IPS-20b (cell line): ENCODE measurements around the gene RMI2.

ENCODE experiments used
- H3K27ac ChIP-seq: one replicate; pipeline ENCODE4 v1.5.1; 2013; ENCODE audit warnings: low read length
- H3K27me3 ChIP-seq: 2 replicates; pipeline ENCODE4 v1.6.1; 2013; ENCODE audit warnings: mild to moderate bottlenecking, low read length, inconsistent platforms; ENCODE audit not compliant: insufficient read depth
- H3K36me3 ChIP-seq: 2 replicates; pipeline ENCODE4 v1.6.1; 2013; ENCODE audit warnings: low read depth, mild to moderate bottlenecking, inconsistent platforms, low read length, moderate library complexity; ENCODE audit not compliant: insufficient read depth
- H3K4me1 ChIP-seq: 2 replicates; pipeline ENCODE4 v1.6.1; 2013; ENCODE audit warnings: mild to moderate bottlenecking, control low read depth, inconsistent platforms, low read length, moderate library complexity; ENCODE audit not compliant: insufficient read depth
- H3K4me3 ChIP-seq: 2 replicates; pipeline ENCODE4 v1.5.1; 2013; ENCODE audit warnings: mild to moderate bottlenecking, low read length, inconsistent platforms
- H3K9ac ChIP-seq: 2 replicates; pipeline ENCODE4 v1.6.1; 2013; ENCODE audit warnings: low read depth, mild to moderate bottlenecking, inconsistent platforms, low read length, moderate library complexity
- H3K9me3 ChIP-seq: 2 replicates; pipeline ENCODE4 v1.6.1; 2013; ENCODE audit warnings: mild to moderate bottlenecking, low read depth, low read length, inconsistent platforms; ENCODE audit not compliant: insufficient read depth

Gene RMI2

DNA sequence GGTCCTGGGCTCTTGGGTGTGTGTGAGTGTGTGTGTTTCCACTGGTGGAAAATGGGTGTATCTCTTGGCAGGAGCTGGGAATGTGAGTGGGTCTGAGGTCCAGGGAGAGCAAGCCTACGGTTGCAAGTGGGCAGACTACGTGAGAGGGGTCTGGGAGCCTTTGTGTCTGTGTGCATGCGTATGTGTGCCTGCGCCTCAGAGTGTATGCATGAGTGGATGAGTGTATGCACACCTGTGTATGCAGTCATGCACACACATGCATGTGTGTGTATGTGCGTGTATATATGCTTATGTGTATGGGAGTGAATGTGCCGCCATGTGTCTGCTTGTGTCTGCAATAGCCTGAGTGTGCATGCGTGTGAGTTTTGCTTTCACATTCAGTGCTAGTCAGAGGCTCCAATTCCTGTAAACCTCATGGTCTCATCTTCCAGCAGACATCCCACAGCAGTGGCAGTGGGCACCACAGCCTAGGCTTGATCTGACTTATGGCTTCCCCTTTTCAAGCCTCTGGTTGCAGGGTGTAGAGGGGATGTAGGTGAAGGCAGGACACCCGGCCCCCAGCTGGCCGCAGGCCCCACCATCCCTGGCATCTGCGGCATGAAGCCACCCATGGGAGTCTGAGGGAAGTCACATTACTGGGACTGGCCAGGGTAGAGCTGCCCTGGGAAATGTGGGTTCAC, 19.7 kb upstream of the RMI2 start:
- no peaks in the 10 kb centered on the region for H3K36me3 ChIP-seq
- H3K27me3 ChIP-seq: no peaks in the 10 kb centered on the region
- H3K9ac ChIP-seq: no peak overlapping the region
- no peak overlapping the region for H3K4me3 ChIP-seq
- peaks cover 23% of the 10 kb centered on the region; the same call in 1 of the 2 replicates for H3K4me1 ChIP-seq
- H3K9me3 ChIP-seq: no peaks in the 10 kb centered on the region
- no peak overlapping the region for H3K27ac ChIP-seq

DNA sequence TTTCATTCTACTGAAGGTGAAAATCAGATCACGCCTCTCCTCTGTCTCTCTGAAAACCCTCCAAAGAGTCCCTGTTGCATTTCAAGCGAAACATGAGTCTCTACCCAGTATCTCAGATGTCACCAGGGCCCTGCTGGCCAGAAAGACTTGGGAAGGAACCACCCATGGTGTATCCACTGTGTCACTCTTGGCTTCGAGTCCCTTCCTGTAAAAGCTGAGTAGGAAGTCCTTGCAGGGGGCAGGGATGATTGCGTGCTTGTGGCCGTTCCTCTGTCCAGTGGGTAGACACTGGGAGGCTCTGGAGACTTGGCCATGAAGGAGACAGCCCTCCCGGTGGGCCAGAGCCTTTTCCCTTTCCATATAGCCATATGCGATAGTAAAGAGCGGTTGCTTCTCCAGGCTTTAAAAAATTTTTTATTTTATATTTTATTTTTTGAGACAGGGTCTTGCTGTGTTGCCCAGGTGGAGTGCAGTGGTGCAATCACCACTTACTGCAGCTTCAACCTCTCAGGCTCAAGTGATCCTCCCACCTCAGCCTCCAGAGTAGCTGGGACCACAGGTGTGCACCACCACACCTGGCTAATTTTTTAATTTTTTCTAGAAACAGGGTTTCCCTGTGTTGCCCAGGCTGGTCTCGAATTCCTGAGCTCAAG, 19.0 kb upstream of the RMI2 start:
- no peaks in the 10 kb centered on the region for H3K36me3 ChIP-seq
- H3K4me3 ChIP-seq: no peak overlapping the region
- H3K4me1 ChIP-seq: peaks cover 23% of the 10 kb centered on the region; the same call in 1 of the 2 replicates
- H3K27ac ChIP-seq: no peak overlapping the region
- H3K9me3 ChIP-seq: no peaks in the 10 kb centered on the region
- no peak overlapping the region for H3K9ac ChIP-seq
- no peaks in the 10 kb centered on the region for H3K27me3 ChIP-seq

DNA sequence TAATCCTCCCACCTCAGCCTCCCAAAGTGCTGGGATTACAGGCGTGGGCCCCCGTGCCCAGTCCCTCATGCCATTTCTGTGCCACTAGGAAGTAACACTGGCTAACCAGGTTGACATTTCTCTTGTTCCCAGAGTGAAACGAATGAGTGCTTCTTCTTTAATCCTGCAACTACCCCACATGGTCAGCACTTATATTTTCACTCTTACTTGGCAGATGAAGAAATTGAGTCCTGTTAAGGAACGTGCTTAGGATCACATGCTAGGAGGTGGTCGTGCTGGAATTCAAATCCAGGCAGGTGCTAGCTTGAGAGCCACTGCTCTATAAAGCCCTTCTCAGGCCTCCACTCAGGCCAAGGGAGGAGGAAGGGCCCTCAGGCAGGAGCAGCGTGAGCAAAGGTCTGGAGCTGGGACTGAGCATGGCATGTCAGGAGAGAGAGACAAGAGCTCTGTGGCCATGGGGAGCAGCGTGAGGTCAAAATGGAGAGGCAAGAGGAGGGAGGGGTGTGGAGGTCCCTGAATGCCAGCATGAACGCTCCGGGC, 18.5 kb upstream of the RMI2 start:
- Histone ChIP-seq H3K9me3 (no peaks in the 10 kb centered on the region), H3K9ac (peak overlapping the region; percentile 6; the same call in 1 of the 2 replicates), H3K27me3 (no peaks in the 10 kb centered on the region), H3K36me3 (no peaks in the 10 kb centered on the region), H3K4me1 (peaks cover 23% of the 10 kb centered on the region; the same call in 1 of the 2 replicates), H3K27ac (no peak overlapping the region), H3K4me3 (no peak overlapping the region)

DNA sequence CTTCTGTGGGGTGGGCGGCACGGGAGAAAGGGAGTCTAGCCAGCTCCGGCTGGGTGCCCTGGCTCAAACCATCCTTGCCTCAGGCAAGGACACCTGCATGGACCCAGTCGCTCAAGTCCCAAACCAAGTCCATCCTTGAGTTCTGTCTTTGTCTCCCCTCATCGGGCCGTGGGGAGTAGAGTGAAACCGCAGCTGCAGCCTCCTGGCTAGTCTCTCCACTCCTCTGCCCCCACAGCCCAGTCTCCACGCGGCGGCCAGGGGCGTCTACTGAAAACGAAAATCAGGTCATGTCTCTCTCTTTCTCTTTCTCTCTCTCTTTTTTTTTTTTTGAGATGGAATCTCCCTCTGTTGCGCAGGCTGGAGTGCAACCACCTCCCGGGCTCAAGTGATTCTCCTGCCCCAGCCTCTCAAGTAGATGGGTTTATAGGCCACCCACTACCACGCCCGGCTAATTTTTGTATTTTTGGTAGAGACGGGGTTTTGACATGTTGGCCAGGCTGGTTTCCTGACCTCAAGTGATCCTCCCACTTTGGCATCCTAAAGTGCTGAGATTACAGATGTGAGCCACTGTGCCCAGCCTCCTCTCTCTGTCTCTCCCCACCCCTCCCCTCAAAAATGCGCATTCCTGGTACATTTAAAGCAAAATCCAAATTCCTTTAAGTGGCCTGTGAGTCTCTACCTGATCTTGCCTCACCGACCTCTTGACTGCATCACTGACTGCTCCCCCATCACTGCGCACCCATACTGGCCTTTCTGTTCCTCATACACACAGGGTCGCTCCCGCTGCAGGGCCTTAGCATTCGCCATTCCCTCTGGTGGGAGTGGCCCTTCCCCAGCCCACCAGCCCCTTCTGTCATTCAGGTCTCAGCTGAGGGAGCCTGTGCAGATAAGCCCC, 17.7 kb upstream of the RMI2 start:
- H3K27ac ChIP-seq: peak overlapping the region; percentile 88
- H3K27me3 ChIP-seq: no peaks in the 10 kb centered on the region
- no peaks in the 10 kb centered on the region for H3K36me3 ChIP-seq
- H3K4me1 ChIP-seq: peaks cover 23% of the 10 kb centered on the region; the same call in 1 of the 2 replicates
- H3K4me3 ChIP-seq: peak overlapping the region; percentile 51; the same call in 1 of the 2 replicates
- peak overlapping the region; percentile 84; the same call in 1 of the 2 replicates for H3K9ac ChIP-seq
- H3K9me3 ChIP-seq: no peaks in the 10 kb centered on the region

DNA sequence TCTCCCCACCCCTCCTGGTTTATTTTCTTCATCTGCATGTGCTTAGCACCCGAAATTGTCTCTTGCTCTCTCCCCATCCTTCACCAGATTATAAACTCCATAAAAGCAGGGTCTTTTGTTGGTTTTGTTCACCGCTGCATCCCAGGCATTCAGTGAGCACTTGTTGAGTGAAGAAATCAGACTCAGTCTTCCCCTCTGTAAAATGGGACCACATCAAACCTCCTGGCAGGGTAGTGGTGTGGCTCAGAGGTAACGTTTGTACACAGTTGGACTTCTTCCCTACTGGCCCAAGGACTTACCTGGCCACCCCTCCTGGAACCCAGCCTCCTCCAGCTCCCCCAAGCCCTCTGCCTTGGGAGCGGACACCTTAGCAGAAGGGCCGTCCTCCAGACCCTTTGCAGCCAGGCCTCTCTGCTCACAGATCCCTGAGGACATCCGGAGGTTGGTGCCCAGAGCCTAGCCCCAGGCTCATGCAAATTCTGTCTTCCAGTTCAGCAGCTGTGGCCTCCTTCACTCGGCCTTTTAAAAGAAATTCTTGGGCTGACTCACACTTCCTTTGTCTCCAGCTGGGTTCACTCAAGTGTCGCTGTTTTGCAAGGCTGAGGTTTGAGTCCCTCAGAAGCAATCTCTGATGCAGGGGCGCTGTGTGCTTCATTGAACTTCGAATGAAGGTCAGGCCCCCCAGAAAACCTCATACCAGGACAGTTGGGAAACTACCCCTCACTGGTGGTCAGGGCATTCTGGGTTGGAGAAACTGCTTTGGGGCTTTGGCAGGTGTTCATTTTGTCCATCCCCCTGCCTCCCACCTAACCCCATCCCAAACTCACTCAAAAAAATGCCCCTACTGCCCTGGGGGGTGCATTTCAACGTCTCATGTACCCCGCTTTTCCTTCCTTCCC, 16.8 kb upstream of the RMI2 start:
- Histone ChIP-seq H3K4me3 (peak overlapping the region; percentile 51), H3K9me3 (no peaks in the 10 kb centered on the region), H3K27ac (peak overlapping the region; percentile 88), H3K36me3 (no peaks in the 10 kb centered on the region), H3K4me1 (peaks cover 23% of the 10 kb centered on the region; the same call in 1 of the 2 replicates), H3K27me3 (no peaks in the 10 kb centered on the region), H3K9ac (peak overlapping the region; percentile 84)

DNA sequence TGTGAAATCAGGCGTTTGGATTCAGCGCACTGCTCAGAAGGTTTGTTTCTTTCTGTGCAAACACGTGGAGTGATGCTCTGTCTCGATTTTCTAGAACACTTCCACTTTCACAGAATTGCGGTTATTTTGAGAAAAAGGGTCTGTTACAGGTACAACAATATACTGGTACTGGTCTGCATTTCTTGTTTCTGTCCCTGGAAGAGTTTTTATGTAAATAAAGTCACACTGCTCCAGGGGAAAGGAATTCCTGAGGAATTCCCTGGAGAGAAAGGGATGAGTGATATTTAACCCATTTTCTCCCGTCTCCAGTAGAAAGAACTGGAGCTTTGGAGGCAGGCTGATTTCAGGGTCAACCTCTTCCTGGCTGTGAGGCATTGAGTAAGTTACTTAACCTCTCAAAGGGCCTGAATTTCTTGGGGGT, 16.2 kb upstream of the RMI2 start:
- Histone ChIP-seq H3K4me3 (peak overlapping the region; percentile 51), H3K4me1 (peaks cover 23% of the 10 kb centered on the region; the same call in 1 of the 2 replicates), H3K9ac (peak overlapping the region; percentile 84), H3K36me3 (no peaks in the 10 kb centered on the region), H3K27ac (peak overlapping the region; percentile 88), H3K9me3 (no peaks in the 10 kb centered on the region), H3K27me3 (no peaks in the 10 kb centered on the region)

DNA sequence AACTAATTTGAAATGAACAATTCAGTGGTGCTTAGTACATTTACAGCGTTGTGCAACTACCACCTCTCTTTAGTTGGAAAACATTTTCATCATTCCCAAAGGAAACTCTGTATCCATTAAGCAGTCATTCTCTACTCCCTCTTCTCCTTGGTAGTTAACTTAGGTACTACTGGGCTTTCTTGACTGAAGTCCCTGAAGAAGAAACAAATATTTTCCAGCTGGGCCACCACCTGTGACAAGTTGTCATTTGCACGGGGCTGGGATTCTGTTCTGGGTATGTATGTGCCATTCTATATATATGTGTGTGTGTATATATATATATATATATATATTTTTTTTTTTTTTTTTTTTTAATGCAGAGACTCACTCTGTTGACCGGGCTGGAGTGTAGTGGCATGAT, 15.4 kb upstream of the RMI2 start:
- Histone ChIP-seq H3K4me1 (peaks cover 23% of the 10 kb centered on the region; the same call in 1 of the 2 replicates), H3K4me3 (no peak overlapping the region), H3K36me3 (no peaks in the 10 kb centered on the region), H3K27me3 (no peaks in the 10 kb centered on the region), H3K27ac (peak overlapping the region; percentile 17), H3K9me3 (peaks cover 2% of the 10 kb centered on the region; the same call in 1 of the 2 replicates), H3K9ac (peak overlapping the region; percentile 84; the same call in 1 of the 2 replicates)

DNA sequence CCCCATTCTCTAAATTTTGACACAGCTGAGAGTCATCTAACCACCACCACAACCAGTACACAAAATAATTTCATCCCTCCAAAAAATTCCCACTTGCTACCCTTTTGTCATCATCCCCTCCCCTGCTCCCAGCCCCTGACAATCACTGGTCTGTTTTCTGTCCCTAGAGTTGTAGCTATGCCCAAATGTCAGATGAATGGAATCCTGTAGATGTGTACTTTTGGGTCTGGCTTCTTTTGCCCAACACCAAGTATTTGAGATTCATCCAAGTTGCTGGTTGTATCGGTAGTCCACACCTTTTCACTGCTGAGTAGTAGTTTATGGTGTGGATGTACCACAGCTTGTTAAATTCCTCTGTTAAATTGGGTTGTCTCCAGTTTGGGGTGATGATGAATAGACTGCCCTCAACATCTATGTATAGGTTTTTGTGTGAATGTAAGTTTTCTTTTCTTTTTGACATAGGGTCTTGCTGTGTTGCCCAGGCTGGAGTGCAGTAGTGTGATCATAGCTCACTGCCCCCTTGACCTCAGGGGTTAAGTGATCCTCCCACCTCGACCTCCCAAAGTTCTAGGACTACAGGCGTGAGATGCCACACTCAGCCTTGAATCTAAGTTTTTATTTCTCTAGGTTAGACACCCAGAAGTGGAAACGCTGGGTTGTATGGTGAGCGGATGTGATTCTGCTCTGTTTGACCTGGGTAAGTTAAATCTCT, 14.6 kb upstream of the RMI2 start:
- H3K4me3 ChIP-seq: no peak overlapping the region
- no peak overlapping the region for H3K27ac ChIP-seq
- no peaks in the 10 kb centered on the region for H3K27me3 ChIP-seq
- peaks cover 23% of the 10 kb centered on the region; the same call in 1 of the 2 replicates for H3K4me1 ChIP-seq
- peaks cover 4% of the 10 kb centered on the region; the same call in 1 of the 2 replicates for H3K9me3 ChIP-seq
- H3K9ac ChIP-seq: no peak overlapping the region
- H3K36me3 ChIP-seq: no peaks in the 10 kb centered on the region

DNA sequence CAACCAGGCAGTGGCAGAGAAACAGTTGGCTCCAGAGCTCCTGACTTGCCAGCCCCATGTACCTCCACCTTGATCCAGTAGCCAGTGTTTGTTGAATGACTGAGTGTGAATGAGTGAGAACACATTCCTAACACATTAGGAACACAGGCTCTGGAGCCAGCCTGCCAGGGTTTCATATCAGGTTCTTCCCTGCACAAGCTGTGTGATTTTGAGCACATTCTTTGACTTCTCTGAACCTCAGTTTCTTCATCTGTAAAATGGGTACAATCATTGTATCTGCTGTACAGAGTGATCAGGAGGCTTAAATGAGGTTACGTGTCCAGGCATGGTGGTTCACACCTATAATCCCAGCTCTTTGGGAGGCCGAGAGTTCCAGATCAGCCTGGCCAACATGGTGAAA, 13.3 kb upstream of the RMI2 start:
- Histone ChIP-seq H3K27me3 (no peaks in the 10 kb centered on the region), H3K36me3 (no peaks in the 10 kb centered on the region), H3K27ac (no peak overlapping the region), H3K4me1 (peaks cover 21% of the 10 kb centered on the region; the same call in 1 of the 2 replicates), H3K9me3 (peaks cover 4% of the 10 kb centered on the region; the same call in 1 of the 2 replicates), H3K9ac (no peak overlapping the region), H3K4me3 (no peak overlapping the region)

DNA sequence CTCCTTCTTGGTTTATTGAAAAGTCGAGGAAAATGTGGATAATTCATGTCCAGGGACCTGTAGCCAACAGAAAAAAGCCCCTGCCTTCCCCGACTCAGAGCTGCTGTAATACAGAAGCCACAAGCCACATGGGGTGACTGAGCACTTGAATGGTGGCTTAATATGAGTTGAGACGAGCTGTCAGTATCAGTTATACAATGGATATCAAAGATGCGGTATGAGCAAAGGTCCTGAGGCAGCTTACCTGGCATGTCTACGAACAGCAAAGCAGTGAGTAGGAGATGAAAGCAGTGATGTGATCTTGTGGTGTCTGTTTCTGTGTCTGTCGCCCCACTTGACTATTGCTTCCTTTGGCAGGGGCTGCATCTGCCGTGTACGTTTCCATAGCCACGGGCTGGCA, 12.2 kb upstream of the RMI2 start:
- peaks cover 4% of the 10 kb centered on the region; the same call in 1 of the 2 replicates for H3K9me3 ChIP-seq
- H3K9ac ChIP-seq: no peak overlapping the region
- H3K27ac ChIP-seq: no peak overlapping the region
- H3K27me3 ChIP-seq: no peaks in the 10 kb centered on the region
- no peaks in the 10 kb centered on the region for H3K36me3 ChIP-seq
- no peak overlapping the region for H3K4me3 ChIP-seq
- H3K4me1 ChIP-seq: peaks cover 13% of the 10 kb centered on the region; the same call in 1 of the 2 replicates
